HEK293 (cell line): ENCODE data around the gene HECA.

ENCODE experiments used
- CTCF ChIA-PET: fragments of 350-600 bp; formaldehyde crosslinking; extraction: SDS; loops from one replicate; lab custom pipeline; 2021; ENCODE audit warnings: antibody characterized with exemption; lab: Yijun Ruan, JAX
- POLR2A ChIA-PET: fragments of 300-600 bp; formaldehyde crosslinking; extraction: SDS; loops from one replicate; lab custom pipeline; 2020; ENCODE audit warnings: antibody characterized with exemption, inconsistent platforms; lab: Yijun Ruan, JAX
- H3K27ac ChIP-seq: fragments of 200-500 bp; sonication (Bioruptor generic); 2 replicates; pipeline ENCODE4 v1.5.1; 2014; ENCODE audit warnings: low read depth, low read length, control low read depth, inconsistent platforms; ENCODE audit errors: extremely low read depth
- H3K36me3 ChIP-seq, 2 experiments: fragments of 200-500 bp in 1 of 2; sonication (Bioruptor generic) in 1 of 2; 1 replicate in 1 of 2; 2 replicates in 1 of 2; pipeline ENCODE4 v1.5.1; 2014 to 2017; ENCODE audit warnings: inconsistent platforms in 2 of 2, low read length in 2 of 2; ENCODE audit not compliant: control insufficient read depth in 2 of 2, insufficient read depth in 1 of 2
- H3K4me1 ChIP-seq: fragments of 200-500 bp; sonication (Bioruptor generic); 2 replicates; pipeline ENCODE4 v1.5.1; 2014; ENCODE audit warnings: mild to moderate bottlenecking, low read length, inconsistent platforms; ENCODE audit not compliant: control insufficient read depth, insufficient read depth
- H3K4me3 ChIP-seq: 2 replicates; pipeline ENCODE4 v1.5.1; 2011; ENCODE audit warnings: low read depth, mild to moderate bottlenecking, control low read depth, low read length, moderate library complexity
- H3K9me3 ChIP-seq: fragments of 200-500 bp; sonication (Bioruptor generic); 2 replicates; pipeline ENCODE4 v1.5.1; 2014; ENCODE audit warnings: low read depth, low read length, inconsistent platforms; ENCODE audit not compliant: control insufficient read depth, insufficient read depth
- HOXA7 ChIP-seq: sonication (generic); formaldehyde crosslinking; IDR thresholded peaks from 2 replicates; pipeline ENCODE4 v1.8.1; 2022; ENCODE audit warnings: missing genetic modification reagents, borderline replicate concordance
- PRDM1 ChIP-seq: fragments of 450-650 bp; formaldehyde crosslinking; IDR thresholded peaks from 2 replicates; pipeline ENCODE4; 2016; ENCODE audit warnings: missing biosample characterization, missing genetic modification characterization
- PRDM6 ChIP-seq: fragments of 450-650 bp; formaldehyde crosslinking; IDR thresholded peaks from 2 replicates; pipeline ENCODE4 v1.5.1; 2017; ENCODE audit warnings: missing biosample characterization, missing genetic modification characterization
- SP7 ChIP-seq: fragments of 450-650 bp; formaldehyde crosslinking; IDR thresholded peaks from 2 replicates; pipeline ENCODE4 v1.5.1; 2016; ENCODE audit warnings: missing biosample characterization, missing genetic modification characterization
- TCF7L2 ChIP-seq: IDR thresholded peaks from 2 replicates; pipeline ENCODE4 v1.6.1; 2011; ENCODE audit warnings: low read depth, mild to moderate bottlenecking, inconsistent platforms, low read length, moderate library complexity, borderline replicate concordance
- ZBTB17 ChIP-seq: fragments of 450-650 bp; formaldehyde crosslinking; IDR thresholded peaks from 2 replicates; pipeline ENCODE4 v1.5.1; 2016; ENCODE audit warnings: missing biosample characterization, missing genetic modification characterization
- ZBTB6 ChIP-seq: fragments of 450-650 bp; formaldehyde crosslinking; IDR thresholded peaks from 2 replicates; pipeline ENCODE4 v1.5.1; 2017; ENCODE audit warnings: missing biosample characterization, missing genetic modification characterization
- ZNF16 ChIP-seq: fragments of 450-650 bp; formaldehyde crosslinking; IDR thresholded peaks from 2 replicates; pipeline ENCODE4 v1.5.1; 2016; ENCODE audit warnings: low read depth, missing biosample characterization, missing genetic modification characterization
- ZNF174 ChIP-seq: fragments of 450-650 bp; formaldehyde crosslinking; IDR thresholded peaks from 2 replicates; pipeline ENCODE4 v1.5.0; 2017; ENCODE audit warnings: missing biosample characterization, mild to moderate bottlenecking, missing genetic modification characterization
- ZNF23 ChIP-seq: fragments of 450-650 bp; formaldehyde crosslinking; IDR thresholded peaks from 2 replicates; pipeline ENCODE4 v1.5.1; 2016; ENCODE audit warnings: missing biosample characterization, missing genetic modification characterization, borderline replicate concordance
- ZNF473 ChIP-seq: fragments of 450-650 bp; formaldehyde crosslinking; IDR thresholded peaks from 2 replicates; pipeline ENCODE4 v1.5.1; 2017; ENCODE audit warnings: missing biosample characterization, missing genetic modification characterization
- ZNF521 ChIP-seq: fragments of 450-650 bp; formaldehyde crosslinking; IDR thresholded peaks from 2 replicates; pipeline ENCODE4 v1.5.1; 2017; ENCODE audit warnings: missing biosample characterization, mild to moderate bottlenecking, missing genetic modification characterization
- TF ChIP-seq, protein P1 (sequence below): fragments of 450-650 bp; formaldehyde crosslinking; IDR thresholded peaks from 2 replicates; pipeline ENCODE4 v1.5.1; 2016; ENCODE audit warnings: missing biosample characterization, missing genetic modification characterization
- TF ChIP-seq, protein P2 (sequence below): fragments of 450-650 bp; formaldehyde crosslinking; IDR thresholded peaks from 2 replicates; pipeline ENCODE4 v1.5.1; 2016; ENCODE audit warnings: missing biosample characterization, missing genetic modification characterization
- TF ChIP-seq, protein P3 (sequence below): fragments of 450-650 bp; formaldehyde crosslinking; IDR thresholded peaks from 2 replicates; pipeline ENCODE4 v1.5.1; 2016; ENCODE audit warnings: missing biosample characterization, missing genetic modification characterization

The HECA gene

DNA sequence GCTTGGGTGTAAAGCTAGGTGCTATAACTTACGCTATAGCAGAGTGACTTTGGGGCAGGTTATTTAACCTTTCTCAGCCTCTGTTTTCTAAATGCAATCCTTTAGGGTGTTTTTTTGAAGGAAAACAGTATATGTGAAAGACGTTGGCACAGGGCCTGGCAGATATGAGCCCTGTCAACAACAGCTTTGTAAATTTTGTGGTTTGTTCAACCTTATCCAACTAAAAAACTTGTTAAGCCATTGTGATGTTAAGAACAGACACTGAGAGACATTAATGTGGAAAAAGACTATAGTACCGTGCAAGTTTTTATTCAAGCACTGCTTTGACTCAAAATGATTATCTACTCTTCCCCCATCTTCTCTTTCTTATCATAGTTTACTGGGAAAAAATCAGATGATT lies 8.2 kb downstream of the HECA start (continued):
- TF ChIP-seq, protein P1, sequence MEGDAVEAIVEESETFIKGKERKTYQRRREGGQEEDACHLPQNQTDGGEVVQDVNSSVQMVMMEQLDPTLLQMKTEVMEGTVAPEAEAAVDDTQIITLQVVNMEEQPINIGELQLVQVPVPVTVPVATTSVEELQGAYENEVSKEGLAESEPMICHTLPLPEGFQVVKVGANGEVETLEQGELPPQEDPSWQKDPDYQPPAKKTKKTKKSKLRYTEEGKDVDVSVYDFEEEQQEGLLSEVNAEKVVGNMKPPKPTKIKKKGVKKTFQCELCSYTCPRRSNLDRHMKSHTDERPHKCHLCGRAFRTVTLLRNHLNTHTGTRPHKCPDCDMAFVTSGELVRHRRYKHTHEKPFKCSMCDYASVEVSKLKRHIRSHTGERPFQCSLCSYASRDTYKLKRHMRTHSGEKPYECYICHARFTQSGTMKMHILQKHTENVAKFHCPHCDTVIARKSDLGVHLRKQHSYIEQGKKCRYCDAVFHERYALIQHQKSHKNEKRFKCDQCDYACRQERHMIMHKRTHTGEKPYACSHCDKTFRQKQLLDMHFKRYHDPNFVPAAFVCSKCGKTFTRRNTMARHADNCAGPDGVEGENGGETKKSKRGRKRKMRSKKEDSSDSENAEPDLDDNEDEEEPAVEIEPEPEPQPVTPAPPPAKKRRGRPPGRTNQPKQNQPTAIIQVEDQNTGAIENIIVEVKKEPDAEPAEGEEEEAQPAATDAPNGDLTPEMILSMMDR (tag by site-specific recombination) = no peak

DNA sequence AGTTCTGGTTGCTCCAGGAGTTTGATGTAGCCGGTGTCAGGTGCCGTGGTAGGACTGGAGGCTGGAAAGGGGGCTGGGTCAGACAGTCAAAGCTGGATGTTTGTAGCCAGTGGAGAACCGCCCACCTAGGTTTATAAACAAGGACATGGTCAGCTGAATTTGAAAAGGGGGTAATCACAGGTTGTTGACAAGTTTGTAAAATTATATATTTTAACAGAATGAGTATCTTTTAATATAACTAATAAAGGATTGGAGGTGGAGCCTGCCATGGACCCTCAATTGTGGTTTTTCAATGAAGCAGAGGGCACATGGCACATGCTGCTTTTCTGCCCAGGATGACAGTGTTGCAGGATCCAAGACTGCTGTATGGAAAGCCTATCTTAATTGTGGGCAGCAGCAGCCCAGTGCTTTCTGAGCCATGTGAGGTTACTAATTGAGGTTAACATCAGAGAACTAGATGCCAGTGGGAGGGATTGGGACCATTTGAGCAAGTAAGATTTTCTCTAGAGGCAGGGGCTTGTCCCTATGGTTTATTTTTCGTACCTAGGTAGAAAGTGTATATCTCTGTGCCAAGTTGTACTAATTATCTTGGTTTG lies 9.7 kb downstream of the HECA start:
- no peaks in the 10 kb centered on the region for H3K36me3 ChIP-seq
- peaks cover 26% of the 10 kb centered on the region for H3K4me1 ChIP-seq
- POLR2A ChIA-PET = no interaction called here
- H3K4me3 ChIP-seq = no peak overlapping the region
- CTCF ChIA-PET = interaction anchor here (0.7 to 0.9 kb wide), 4 partner anchors 15 to 908 kb away, joined by 3 read pairs; no protein-coding TSS in a partner anchor
- no peaks in the 10 kb centered on the region for H3K9me3 ChIP-seq
- H3K27ac ChIP-seq = no peak overlapping the region
- TF ChIP-seq ZBTB6 (tag by site-specific recombination) (no peak), SP7 (peak; percentile 95), PRDM6 (tag by site-specific recombination) (no peak), ZBTB17 (peak; percentile 95), HOXA7 (no peak), ZNF473 (tag by site-specific recombination) (no peak), ZNF521 (no peak), ZNF16 (tag by site-specific recombination) (no peak), ZNF174 (tag by site-specific recombination) (no peak)
- TF ChIP-seq, protein P2, sequence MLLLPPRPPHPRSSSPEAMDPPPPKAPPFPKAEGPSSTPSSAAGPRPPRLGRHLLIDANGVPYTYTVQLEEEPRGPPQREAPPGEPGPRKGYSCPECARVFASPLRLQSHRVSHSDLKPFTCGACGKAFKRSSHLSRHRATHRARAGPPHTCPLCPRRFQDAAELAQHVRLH (tag by site-specific recombination) = no peak

DNA sequence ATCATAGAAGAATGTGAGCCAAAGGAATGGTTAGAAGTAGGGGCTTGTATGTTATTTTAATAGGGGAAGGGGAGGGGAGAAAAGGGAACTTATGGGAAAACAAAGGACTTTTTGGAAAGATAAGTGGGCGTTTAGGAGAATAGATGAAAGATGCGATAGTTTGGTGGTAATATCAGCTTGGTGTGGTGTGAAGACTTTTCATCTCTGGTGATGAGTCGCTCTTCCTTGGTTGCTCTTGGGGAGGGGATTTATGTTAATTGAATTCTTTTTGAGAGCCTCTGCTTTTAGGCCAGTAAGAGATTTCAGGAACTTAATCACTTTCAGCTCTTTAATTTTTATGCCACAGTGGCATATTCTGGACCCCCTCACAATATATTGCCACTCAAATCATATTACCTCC lies 10.8 kb downstream of the HECA start:
- no peaks in the 10 kb centered on the region for H3K36me3 ChIP-seq
- peaks cover 32% of the 10 kb centered on the region for H3K4me1 ChIP-seq
- H3K9me3 ChIP-seq = no peaks in the 10 kb centered on the region
- no peak overlapping the region for H3K4me3 ChIP-seq
- peak; percentile 55; the same call in 1 of the 2 replicates for TF ChIP-seq PRDM1
- TF ChIP-seq TCF7L2 = peak; percentile 35; the same call in 1 of the 2 replicates
- TF ChIP-seq, protein P3, sequence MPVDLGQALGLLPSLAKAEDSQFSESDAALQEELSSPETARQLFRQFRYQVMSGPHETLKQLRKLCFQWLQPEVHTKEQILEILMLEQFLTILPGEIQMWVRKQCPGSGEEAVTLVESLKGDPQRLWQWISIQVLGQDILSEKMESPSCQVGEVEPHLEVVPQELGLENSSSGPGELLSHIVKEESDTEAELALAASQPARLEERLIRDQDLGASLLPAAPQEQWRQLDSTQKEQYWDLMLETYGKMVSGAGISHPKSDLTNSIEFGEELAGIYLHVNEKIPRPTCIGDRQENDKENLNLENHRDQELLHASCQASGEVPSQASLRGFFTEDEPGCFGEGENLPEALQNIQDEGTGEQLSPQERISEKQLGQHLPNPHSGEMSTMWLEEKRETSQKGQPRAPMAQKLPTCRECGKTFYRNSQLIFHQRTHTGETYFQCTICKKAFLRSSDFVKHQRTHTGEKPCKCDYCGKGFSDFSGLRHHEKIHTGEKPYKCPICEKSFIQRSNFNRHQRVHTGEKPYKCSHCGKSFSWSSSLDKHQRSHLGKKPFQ (tag by site-specific recombination) = peak; percentile 81
- TF ChIP-seq ZNF23 (tag by site-specific recombination) = no peak
- CTCF ChIA-PET = interaction anchor here (0.6 to 1.1 kb wide), 2 partner anchors 8 to 981 kb away, joined by 3 read pairs; no protein-coding TSS in a partner anchor
- H3K27ac ChIP-seq = no peak overlapping the region
- POLR2A ChIA-PET = interaction anchor here (0.6 kb wide), 1 partner anchor 33 kb away, joined by 3 read pairs; no protein-coding TSS in a partner anchor
